HFFc6 (cell line): Measurements from ENCODE around the gene DPYD. TPM values are rescaled to one million over a fixed set of nuclear protein-coding genes. Genes with fewer than 3 reads are reported as not detected.

Experiments
- DNase-seq: peaks from one replicate; pipeline ENCODE4 v3.0.0-alpha.2; 2018
- H3K27ac Mint-ChIP-seq: 2 replicates; pipeline ENCODE4 v1.8.0; 2020; ENCODE audit warnings: mild to moderate bottlenecking, mixed read lengths
- H3K27me3 Mint-ChIP-seq: 2 replicates; pipeline ENCODE4 v1.8.0; 2021; ENCODE audit warnings: mild to moderate bottlenecking, moderate library complexity, mixed read lengths; ENCODE audit not compliant: insufficient read depth
- H3K36me3 Mint-ChIP-seq: 2 replicates; pipeline ENCODE4 v1.8.0; 2021; ENCODE audit warnings: low read depth, mixed read lengths
- H3K4me1 Mint-ChIP-seq: 2 replicates; pipeline ENCODE4 v1.8.0; 2020; ENCODE audit warnings: low read depth, mixed read lengths
- H3K4me3 Mint-ChIP-seq: 2 replicates; pipeline ENCODE4 v1.8.0; 2020; ENCODE audit warnings: mild to moderate bottlenecking, moderate library complexity, mixed read lengths
- H3K9me3 Mint-ChIP-seq: 2 replicates; pipeline ENCODE4 v1.8.0; 2020; ENCODE audit warnings: mild to moderate bottlenecking, mixed read lengths
- total RNA-seq, 6 experiments: library from RNA; stranded (reverse); fragmentation: NEBNext Ultra II Directional; extraction: Animal tissue kit (Norgen Biotek cat#: 25700); gene quantifications; 2 replicates in 1 of 6; 3 replicates in 5 of 6; pipeline ENCODE4 v1.2.3, GENCODE V29; 2021
- TF ChIP-seq, protein P1 (sequence below): fragments of 200-600 bp; sonication (generic); IDR thresholded peaks from 2 replicates; pipeline ENCODE4 v1.5.0; 2021; ENCODE audit warnings: antibody characterized with exemption, mild to moderate bottlenecking

The DPYD gene
- total RNA-seq, 6 experiments from 2014 or later: 37.0 to 77.8 (median 67.9) TPM

DNA sequence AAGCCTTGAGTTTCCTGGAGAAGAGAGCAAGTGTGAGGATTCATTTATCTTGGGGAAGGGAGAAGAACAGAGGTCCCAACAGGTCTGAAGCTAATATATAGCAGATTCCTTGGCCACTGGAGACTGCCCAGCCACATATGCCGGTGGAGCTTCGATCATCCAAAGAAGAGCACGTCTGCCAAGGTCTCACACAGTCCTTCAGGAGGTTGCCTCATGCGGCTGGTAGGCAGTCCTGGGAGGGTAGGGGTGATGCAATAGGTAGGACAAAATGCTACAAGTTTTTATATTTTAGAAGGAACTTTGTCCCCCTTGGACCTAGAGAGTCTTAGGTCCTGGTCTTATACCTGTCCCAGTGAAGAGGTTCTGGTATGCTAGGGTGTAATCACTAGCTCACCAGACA lies 582.5 kb downstream of the DPYD start:
- Mint-ChIP-seq H3K9me3 (no peaks in the 10 kb centered on the region), H3K27me3 (no peaks in the 10 kb centered on the region), H3K4me3 (no peak overlapping the region), H3K27ac (no peak overlapping the region), H3K36me3 (peaks cover 7% of the 10 kb centered on the region; the same call in 1 of the 2 replicates), H3K4me1 (peaks cover 65% of the 10 kb centered on the region)
- DNase-seq: no peak
- TF ChIP-seq, protein P1, sequence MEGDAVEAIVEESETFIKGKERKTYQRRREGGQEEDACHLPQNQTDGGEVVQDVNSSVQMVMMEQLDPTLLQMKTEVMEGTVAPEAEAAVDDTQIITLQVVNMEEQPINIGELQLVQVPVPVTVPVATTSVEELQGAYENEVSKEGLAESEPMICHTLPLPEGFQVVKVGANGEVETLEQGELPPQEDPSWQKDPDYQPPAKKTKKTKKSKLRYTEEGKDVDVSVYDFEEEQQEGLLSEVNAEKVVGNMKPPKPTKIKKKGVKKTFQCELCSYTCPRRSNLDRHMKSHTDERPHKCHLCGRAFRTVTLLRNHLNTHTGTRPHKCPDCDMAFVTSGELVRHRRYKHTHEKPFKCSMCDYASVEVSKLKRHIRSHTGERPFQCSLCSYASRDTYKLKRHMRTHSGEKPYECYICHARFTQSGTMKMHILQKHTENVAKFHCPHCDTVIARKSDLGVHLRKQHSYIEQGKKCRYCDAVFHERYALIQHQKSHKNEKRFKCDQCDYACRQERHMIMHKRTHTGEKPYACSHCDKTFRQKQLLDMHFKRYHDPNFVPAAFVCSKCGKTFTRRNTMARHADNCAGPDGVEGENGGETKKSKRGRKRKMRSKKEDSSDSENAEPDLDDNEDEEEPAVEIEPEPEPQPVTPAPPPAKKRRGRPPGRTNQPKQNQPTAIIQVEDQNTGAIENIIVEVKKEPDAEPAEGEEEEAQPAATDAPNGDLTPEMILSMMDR: no peak

DNA sequence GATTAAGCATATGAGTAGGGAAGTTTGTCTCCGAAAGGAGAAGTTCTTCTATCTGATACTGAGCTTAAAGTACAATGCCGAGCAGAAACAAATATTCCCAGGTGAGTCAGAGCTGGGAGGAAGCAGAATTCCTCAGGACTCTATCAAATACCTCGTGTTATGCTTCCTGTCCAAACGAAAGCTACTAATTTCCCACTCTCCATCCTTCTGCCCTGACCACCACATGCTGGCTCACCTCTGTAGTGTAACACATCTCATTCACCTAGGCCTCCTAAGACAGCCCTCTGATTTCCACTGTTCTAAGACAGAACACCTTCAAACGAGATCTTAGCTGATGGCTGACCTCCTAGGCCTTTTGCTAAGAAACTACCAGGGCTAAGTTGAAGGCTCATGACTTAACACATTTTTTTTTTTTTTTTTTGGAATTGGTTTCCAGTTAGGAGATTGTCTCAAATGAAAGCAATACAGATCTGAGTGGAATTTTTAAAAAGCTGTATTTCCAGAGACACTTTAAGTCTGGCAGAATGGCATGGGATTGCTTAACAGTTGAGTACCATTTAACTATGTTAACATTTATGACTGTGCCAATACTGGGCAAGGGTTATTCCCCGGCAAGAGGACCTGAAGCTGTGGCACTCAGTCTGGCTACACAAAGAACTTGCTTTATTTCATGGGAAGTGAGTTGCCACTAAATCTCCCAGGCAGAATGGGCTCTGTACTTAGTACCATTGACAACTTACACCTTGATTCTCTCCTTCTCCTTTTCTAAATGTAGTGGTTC lies 583.4 kb downstream of the DPYD start:
- DNase-seq: no peak
- Mint-ChIP-seq H3K27ac (peak overlapping the region; percentile 6; the same call in 1 of the 2 replicates), H3K4me3 (no peak overlapping the region), H3K4me1 (peaks cover 74% of the 10 kb centered on the region), H3K27me3 (no peaks in the 10 kb centered on the region), H3K36me3 (peaks cover 7% of the 10 kb centered on the region; the same call in 1 of the 2 replicates), H3K9me3 (no peaks in the 10 kb centered on the region)
- TF ChIP-seq, protein P1: no peak

DNA sequence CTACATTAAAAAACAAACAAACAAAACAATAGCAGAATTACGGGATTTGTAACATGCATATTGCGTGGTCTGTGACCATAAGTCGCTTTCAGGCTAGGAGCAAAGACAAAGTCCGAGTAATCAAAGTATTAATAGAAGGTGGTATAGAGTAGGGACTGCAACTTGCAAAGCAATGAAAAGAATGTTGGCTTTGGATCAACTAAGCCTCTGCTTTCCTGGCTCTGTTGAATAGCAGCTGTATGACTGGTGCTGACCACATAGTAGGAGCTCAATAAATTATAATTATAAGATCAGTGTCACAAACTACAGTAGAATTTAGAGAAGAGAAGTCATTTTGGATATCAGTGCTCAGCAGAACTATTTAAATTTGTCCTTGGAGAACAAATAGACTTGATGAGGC lies 586.4 kb downstream of the DPYD start:
- Mint-ChIP-seq H3K27ac (peak overlapping the region; percentile 70), H3K36me3 (no peaks in the 10 kb centered on the region; the same call in 1 of the 2 replicates), H3K9me3 (no peaks in the 10 kb centered on the region), H3K27me3 (no peaks in the 10 kb centered on the region; the same call in 1 of the 2 replicates), H3K4me1 (peaks cover 65% of the 10 kb centered on the region), H3K4me3 (peak overlapping the region; percentile 50)
- peak; percentile 90 for DNase-seq
- TF ChIP-seq, protein P1: no peak

DNA sequence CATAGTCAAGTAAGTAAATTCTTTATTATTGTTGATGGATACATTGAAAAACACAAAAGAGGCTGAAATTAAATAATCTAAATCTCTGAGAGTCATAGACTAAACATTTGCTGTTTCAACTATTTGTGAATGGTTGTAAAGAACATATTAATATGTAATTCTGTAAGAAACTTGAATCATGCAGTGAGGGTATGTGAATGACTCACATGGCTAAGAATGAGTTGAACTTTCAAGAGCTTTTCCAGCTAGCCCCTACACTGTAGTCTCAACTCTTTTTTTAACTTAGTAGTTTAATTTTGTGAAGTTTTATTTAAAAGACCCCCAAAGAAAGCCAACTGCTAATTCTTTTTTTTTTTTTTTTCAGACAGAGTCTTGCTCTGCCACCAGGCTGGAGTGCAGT lies 588.1 kb downstream of the DPYD start:
- H3K4me1 Mint-ChIP-seq: peaks cover 60% of the 10 kb centered on the region
- H3K27ac Mint-ChIP-seq: peak overlapping the region; percentile 45
- DNase-seq: peak; percentile 35
- H3K27me3 Mint-ChIP-seq: no peaks in the 10 kb centered on the region; the same call in 1 of the 2 replicates
- TF ChIP-seq, protein P1: no peak
- H3K9me3 Mint-ChIP-seq: no peaks in the 10 kb centered on the region
- H3K4me3 Mint-ChIP-seq: peak overlapping the region; percentile 43; the same call in 1 of the 2 replicates
- H3K36me3 Mint-ChIP-seq: no peaks in the 10 kb centered on the region

DNA sequence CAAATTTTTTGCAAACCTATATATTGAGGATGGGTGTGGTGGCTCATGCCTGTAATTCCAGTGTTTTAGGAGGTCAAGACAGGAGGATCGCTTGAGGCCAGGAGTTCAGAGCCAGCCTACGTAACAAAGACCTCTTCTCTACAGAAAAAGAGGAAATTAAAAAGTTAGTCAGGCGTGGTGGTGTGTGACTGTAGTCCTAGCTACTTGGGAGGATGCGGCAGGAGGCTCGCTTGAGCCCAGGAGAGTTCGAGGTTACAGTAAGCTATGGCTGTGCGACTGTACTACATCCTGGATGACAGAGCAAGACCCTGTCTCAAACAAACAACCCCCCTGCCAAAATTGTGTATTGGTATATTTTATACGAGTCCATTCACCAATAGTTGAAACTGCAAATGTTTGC lies 589.7 kb downstream of the DPYD start:
- Mint-ChIP-seq H3K27ac (no peak overlapping the region), H3K36me3 (no peaks in the 10 kb centered on the region), H3K4me3 (no peak overlapping the region), H3K9me3 (no peaks in the 10 kb centered on the region), H3K4me1 (peaks cover 44% of the 10 kb centered on the region), H3K27me3 (no peaks in the 10 kb centered on the region; the same call in 1 of the 2 replicates)
- no peak for DNase-seq
- TF ChIP-seq, protein P1: no peak
